ENCODE data around the gene OPTC. TPM values are rescaled to one million over a fixed set of nuclear protein-coding genes. Genes with fewer than 3 reads are reported as not detected.

Gene OPTC
- not detected in 2 replicates for total RNA-seq

GRCh38 chr1:203493901-203494300 lies at the start of gene OPTC:
Gene OPTC (plus strand): TSS chr1:203494153. CDS start chr1:203496006, 1,853 bp downstream.

GRCh38 chr1:203475012-203475981 lies 18.7 kb upstream of the OPTC start, which contains the start of gene PRELP:
Gene PRELP (plus strand): TSS chr1:203475806. CDS start chr1:203483185, 7,379 bp downstream.

Other genes with a start within 250 kb of the OPTC start
- 14.7 and 22.3 TPM in 2 replicates for gene BTG2, start 188.6 kb upstream of the OPTC start, total RNA-seq
- gene FMOD, start 143.0 kb upstream of the OPTC start, total RNA-seq, result 11.8 and 32.6 TPM in 2 replicates
- 2.5 and 10.8 TPM in 2 replicates for gene PRELP, start 18.3 kb upstream of the OPTC start, total RNA-seq
- gene ATP2B4, start 132.7 kb downstream of the OPTC start, total RNA-seq, result 214 and 324 TPM in 2 replicates

Measured in smooth muscle cell of the pulmonary artery (primary cell).